ENCODE results near the gene ETV3. TPM values are rescaled to one million over a fixed set of nuclear protein-coding genes. Genes with fewer than 3 reads are reported as not detected.
A peak's percentile ranks its signal among the peaks of the same experiment; 100 is the strongest.

Gene ETV3
- total RNA-seq, 1 donor from 2014 or later = 31.8 TPM

GRCh38 chr1:157167437-157167836 lies 29.2 kb upstream of the ETV3 start:
- no peak for TF ChIP-seq CTCF (IDR thresholded peaks at IDR 0.05; ENCODE audit: unreplicated experiment)
- peak overlapping the region; percentile 34 for H3K27ac Mint-ChIP-seq
- H3K9me3 Mint-ChIP-seq (ENCODE audit: low read depth) = no peaks in the 10 kb centered on the region
- H3K4me3 Mint-ChIP-seq (ENCODE audit: low read depth) = no peak overlapping the region
- no peaks in the 10 kb centered on the region for H3K36me3 Mint-ChIP-seq (ENCODE audit: insufficient read depth)
- H3K27me3 Mint-ChIP-seq = peaks cover 12% of the 10 kb centered on the region
- DNase-seq (ENCODE audit: low spot score, unreplicated experiment) = no peak
- H3K4me1 Mint-ChIP-seq (ENCODE audit: low read depth) = peaks cover 9% of the 10 kb centered on the region

GRCh38 chr1:157166590-157166989 lies 28.4 kb upstream of the ETV3 start:
- no peak overlapping the region for H3K27ac Mint-ChIP-seq
- peaks cover 15% of the 10 kb centered on the region for H3K4me1 Mint-ChIP-seq (ENCODE audit: low read depth)
- DNase-seq (ENCODE audit: low spot score, unreplicated experiment) = no peak
- no peaks in the 10 kb centered on the region for H3K36me3 Mint-ChIP-seq (ENCODE audit: insufficient read depth)
- no peaks in the 10 kb centered on the region for H3K9me3 Mint-ChIP-seq (ENCODE audit: low read depth)
- H3K4me3 Mint-ChIP-seq (ENCODE audit: low read depth) = no peak overlapping the region
- H3K27me3 Mint-ChIP-seq = peaks cover 11% of the 10 kb centered on the region
- TF ChIP-seq CTCF (IDR thresholded peaks at IDR 0.05; ENCODE audit: unreplicated experiment) = peak; percentile 11

DNA sequence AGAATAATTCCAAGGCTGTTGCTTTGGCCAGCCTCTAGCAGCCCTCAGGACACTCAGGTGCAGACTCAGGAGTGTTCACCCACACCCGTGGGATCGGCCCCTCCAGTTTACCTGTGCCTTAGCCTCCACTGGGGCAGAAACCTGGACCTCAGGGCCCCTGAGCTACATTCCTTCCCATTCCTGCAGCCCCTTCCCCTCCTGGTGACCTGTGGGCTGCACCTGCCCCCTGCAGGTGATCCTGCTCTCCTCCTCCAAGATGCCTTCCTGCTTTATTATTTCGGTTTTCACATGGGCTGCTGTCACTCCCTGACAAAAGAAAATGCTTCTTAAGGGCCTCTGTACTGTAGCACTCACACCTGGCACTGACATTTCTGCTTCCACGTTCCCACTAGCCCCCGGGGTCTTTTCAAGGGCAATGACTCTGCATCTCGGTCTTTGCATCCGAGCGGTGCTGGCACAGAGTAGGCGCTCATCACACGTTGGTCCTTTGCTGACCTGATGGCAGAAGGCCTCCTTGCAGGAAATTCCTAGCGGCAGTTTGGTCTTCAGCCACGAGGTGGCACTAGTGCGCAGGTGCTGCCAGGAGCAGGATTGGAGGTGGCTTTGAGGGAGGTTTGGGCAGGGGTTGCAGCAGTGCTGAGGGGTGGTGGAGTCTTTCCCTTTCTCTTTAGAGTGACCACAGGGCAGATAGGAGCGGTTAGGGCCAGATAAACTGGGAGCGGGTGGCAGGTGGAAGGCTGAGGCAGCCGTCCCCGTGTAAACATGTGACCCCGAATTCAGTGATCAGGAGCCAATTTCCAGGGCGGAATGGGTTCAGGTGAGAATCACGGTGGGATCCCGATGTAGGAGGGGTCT lies 25.3 kb upstream of the ETV3 start:
- H3K4me3 Mint-ChIP-seq (ENCODE audit: low read depth) = peak overlapping the region; percentile 15
- peaks cover 15% of the 10 kb centered on the region for H3K27me3 Mint-ChIP-seq

GRCh38 chr1:157162345-157162744 lies 24.1 kb upstream of the ETV3 start:
- Mint-ChIP-seq H3K4me3 (ENCODE audit: low read depth) (no peak overlapping the region), H3K27ac (no peak overlapping the region), H3K4me1 (ENCODE audit: low read depth) (peaks cover 21% of the 10 kb centered on the region), H3K9me3 (ENCODE audit: low read depth) (no peaks in the 10 kb centered on the region), H3K27me3 (peaks cover 26% of the 10 kb centered on the region), H3K36me3 (ENCODE audit: insufficient read depth) (no peaks in the 10 kb centered on the region)
- no peak for TF ChIP-seq CTCF (IDR thresholded peaks at IDR 0.05; ENCODE audit: unreplicated experiment)
- DNase-seq (ENCODE audit: low spot score, unreplicated experiment) = no peak

More for the DNA sequence above, 25.3 kb upstream of the ETV3 start:
- TF ChIP-seq CTCF (IDR thresholded peaks at IDR 0.05; ENCODE audit: unreplicated experiment) = peak; percentile 91
- peak overlapping the region; percentile 29 for H3K27ac Mint-ChIP-seq
- peaks cover 21% of the 10 kb centered on the region for H3K4me1 Mint-ChIP-seq (ENCODE audit: low read depth)
- peak; percentile 79 for DNase-seq (ENCODE audit: low spot score, unreplicated experiment)
- H3K36me3 Mint-ChIP-seq (ENCODE audit: insufficient read depth) = no peaks in the 10 kb centered on the region
- no peaks in the 10 kb centered on the region for H3K9me3 Mint-ChIP-seq (ENCODE audit: low read depth)

DNA sequence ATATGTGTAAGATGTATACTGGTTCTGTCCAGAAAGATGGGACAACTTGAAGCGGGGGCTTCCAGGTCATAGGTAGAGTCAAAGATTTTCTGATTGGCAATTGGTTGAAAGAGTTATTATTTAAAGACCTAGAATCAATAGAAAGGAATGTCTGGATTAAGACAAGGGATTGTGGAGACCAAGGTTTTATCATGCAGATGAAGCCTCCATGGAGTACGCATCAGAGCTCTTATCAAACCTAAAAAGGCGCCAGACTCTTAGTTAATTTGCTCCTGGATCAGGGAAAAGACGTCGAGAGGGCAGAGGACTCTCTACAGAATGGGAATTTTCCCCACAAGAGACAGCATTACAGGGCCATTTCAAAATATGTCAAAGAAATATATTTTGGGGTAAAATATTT lies 23.7 kb upstream of the ETV3 start:
- Mint-ChIP-seq H3K27ac (no peak overlapping the region), H3K27me3 (peaks cover 30% of the 10 kb centered on the region), H3K4me3 (ENCODE audit: low read depth) (no peak overlapping the region), H3K9me3 (ENCODE audit: low read depth) (no peaks in the 10 kb centered on the region), H3K36me3 (ENCODE audit: insufficient read depth) (no peaks in the 10 kb centered on the region), H3K4me1 (ENCODE audit: low read depth) (peaks cover 21% of the 10 kb centered on the region)
- no peak for DNase-seq (ENCODE audit: low spot score, unreplicated experiment)
- TF ChIP-seq CTCF (IDR thresholded peaks at IDR 0.05; ENCODE audit: unreplicated experiment) = no peak
